IPS-20b (cell line): ENCODE data around the gene KCTD20.

Experiments
- H3K27ac ChIP-seq: one replicate; pipeline ENCODE4 v1.5.1; 2013; ENCODE audit warnings: low read length
- H3K27me3 ChIP-seq: 2 replicates; pipeline ENCODE4 v1.6.1; 2013; ENCODE audit warnings: mild to moderate bottlenecking, low read length, inconsistent platforms; ENCODE audit not compliant: insufficient read depth
- H3K36me3 ChIP-seq: 2 replicates; pipeline ENCODE4 v1.6.1; 2013; ENCODE audit warnings: low read depth, mild to moderate bottlenecking, inconsistent platforms, low read length, moderate library complexity; ENCODE audit not compliant: insufficient read depth
- H3K4me1 ChIP-seq: 2 replicates; pipeline ENCODE4 v1.6.1; 2013; ENCODE audit warnings: mild to moderate bottlenecking, control low read depth, inconsistent platforms, low read length, moderate library complexity; ENCODE audit not compliant: insufficient read depth
- H3K4me3 ChIP-seq: 2 replicates; pipeline ENCODE4 v1.5.1; 2013; ENCODE audit warnings: mild to moderate bottlenecking, low read length, inconsistent platforms
- H3K9ac ChIP-seq: 2 replicates; pipeline ENCODE4 v1.6.1; 2013; ENCODE audit warnings: low read depth, mild to moderate bottlenecking, inconsistent platforms, low read length, moderate library complexity
- H3K9me3 ChIP-seq: 2 replicates; pipeline ENCODE4 v1.6.1; 2013; ENCODE audit warnings: mild to moderate bottlenecking, low read depth, low read length, inconsistent platforms; ENCODE audit not compliant: insufficient read depth

KCTD20 gene

GRCh38 chr6:36516988-36517387, 74.2 kb downstream of the KCTD20 start:
- no peaks in the 10 kb centered on the region for H3K9me3 ChIP-seq
- peaks cover 81% of the 10 kb centered on the region for H3K36me3 ChIP-seq
- no peak overlapping the region for H3K9ac ChIP-seq
- no peak overlapping the region for H3K27ac ChIP-seq
- no peak overlapping the region for H3K4me3 ChIP-seq
- no peaks in the 10 kb centered on the region; the same call in 1 of the 2 replicates for H3K4me1 ChIP-seq
- no peaks in the 10 kb centered on the region for H3K27me3 ChIP-seq

GRCh38 chr6:36517408-36517807, 74.6 kb downstream of the KCTD20 start:
- Histone ChIP-seq H3K4me3 (no peak overlapping the region), H3K9ac (no peak overlapping the region), H3K27ac (no peak overlapping the region)

GRCh38 chr6:36519352-36519751, 76.6 kb downstream of the KCTD20 start:
- no peaks in the 10 kb centered on the region; the same call in 1 of the 2 replicates for H3K4me1 ChIP-seq
- no peak overlapping the region for H3K27ac ChIP-seq
- H3K9ac ChIP-seq = no peak overlapping the region
- no peaks in the 10 kb centered on the region for H3K9me3 ChIP-seq
- no peak overlapping the region for H3K4me3 ChIP-seq
- H3K27me3 ChIP-seq = no peaks in the 10 kb centered on the region
- H3K36me3 ChIP-seq = peaks cover 91% of the 10 kb centered on the region

More at GRCh38 chr6:36517408-36517807, 74.6 kb downstream of the KCTD20 start:
- peaks cover 81% of the 10 kb centered on the region for H3K36me3 ChIP-seq
- no peaks in the 10 kb centered on the region; the same call in 1 of the 2 replicates for H3K4me1 ChIP-seq
- no peaks in the 10 kb centered on the region for H3K27me3 ChIP-seq
- no peaks in the 10 kb centered on the region for H3K9me3 ChIP-seq

GRCh38 chr6:36523451-36523850, 80.7 kb downstream of the KCTD20 start:
- no peak overlapping the region for H3K9ac ChIP-seq

GRCh38 chr6:36523936-36524499, 81.2 kb downstream of the KCTD20 start:
- Histone ChIP-seq H3K27ac (no peak overlapping the region), H3K36me3 (peaks cover 66% of the 10 kb centered on the region)

More at GRCh38 chr6:36523451-36523850, 80.7 kb downstream of the KCTD20 start:
- no peak overlapping the region for H3K27ac ChIP-seq
- H3K27me3 ChIP-seq = no peaks in the 10 kb centered on the region
- H3K4me3 ChIP-seq = no peak overlapping the region
- H3K9me3 ChIP-seq = no peaks in the 10 kb centered on the region
- peaks cover 72% of the 10 kb centered on the region for H3K36me3 ChIP-seq
- H3K4me1 ChIP-seq = no peaks in the 10 kb centered on the region; the same call in 1 of the 2 replicates

GRCh38 chr6:36524871-36525270, 82.1 kb downstream of the KCTD20 start:
- H3K36me3 ChIP-seq = peaks cover 58% of the 10 kb centered on the region
- H3K27ac ChIP-seq = no peak overlapping the region
- H3K4me3 ChIP-seq = no peak overlapping the region
- H3K9ac ChIP-seq = no peak overlapping the region
- no peaks in the 10 kb centered on the region for H3K27me3 ChIP-seq
- no peaks in the 10 kb centered on the region; the same call in 1 of the 2 replicates for H3K4me1 ChIP-seq
- H3K9me3 ChIP-seq = no peaks in the 10 kb centered on the region

More at GRCh38 chr6:36523936-36524499, 81.2 kb downstream of the KCTD20 start:
- no peak overlapping the region for H3K9ac ChIP-seq
- H3K4me3 ChIP-seq = no peak overlapping the region
- no peaks in the 10 kb centered on the region; the same call in 1 of the 2 replicates for H3K4me1 ChIP-seq
- H3K9me3 ChIP-seq = no peaks in the 10 kb centered on the region
- no peaks in the 10 kb centered on the region for H3K27me3 ChIP-seq

- H3K27me3 ChIP-seq = no peaks in the 10 kb centered on the region
- H3K36me3 ChIP-seq = peaks cover 53% of the 10 kb centered on the region
- H3K4me3 ChIP-seq = no peak overlapping the region
- H3K9me3 ChIP-seq = no peaks in the 10 kb centered on the region
- no peak overlapping the region for H3K27ac ChIP-seq
- H3K9ac ChIP-seq = no peak overlapping the region
- H3K4me1 ChIP-seq = no peaks in the 10 kb centered on the region
Measured at GRCh38 chr6:36525346-36525745, 82.5 kb downstream of the KCTD20 start.

- H3K9me3 ChIP-seq = no peaks in the 10 kb centered on the region
- H3K4me1 ChIP-seq = no peaks in the 10 kb centered on the region
- H3K9ac ChIP-seq = no peak overlapping the region
- no peak overlapping the region for H3K27ac ChIP-seq
- H3K4me3 ChIP-seq = no peak overlapping the region
- peaks cover 52% of the 10 kb centered on the region for H3K36me3 ChIP-seq
- no peaks in the 10 kb centered on the region for H3K27me3 ChIP-seq
Measured at GRCh38 chr6:36526066-36526465, 83.3 kb downstream of the KCTD20 start.

- H3K36me3 ChIP-seq = peaks cover 38% of the 10 kb centered on the region
- no peak overlapping the region for H3K9ac ChIP-seq
- H3K4me1 ChIP-seq = no peaks in the 10 kb centered on the region
- H3K9me3 ChIP-seq = no peaks in the 10 kb centered on the region
- H3K4me3 ChIP-seq = no peak overlapping the region
- no peak overlapping the region for H3K27ac ChIP-seq
- H3K27me3 ChIP-seq = no peaks in the 10 kb centered on the region
Measured at GRCh38 chr6:36533321-36533720, 90.5 kb downstream of the KCTD20 start.

GRCh38 chr6:36536873-36537547, 94.2 kb downstream of the KCTD20 start:
- peaks cover 52% of the 10 kb centered on the region for H3K36me3 ChIP-seq
- no peak overlapping the region for H3K9ac ChIP-seq
- H3K4me3 ChIP-seq = no peak overlapping the region
- no peaks in the 10 kb centered on the region for H3K9me3 ChIP-seq
- H3K27me3 ChIP-seq = no peaks in the 10 kb centered on the region
- no peak overlapping the region for H3K27ac ChIP-seq
- no peaks in the 10 kb centered on the region for H3K4me1 ChIP-seq

- Histone ChIP-seq H3K36me3 (peaks cover 46% of the 10 kb centered on the region), H3K27me3 (no peaks in the 10 kb centered on the region), H3K27ac (no peak overlapping the region), H3K9me3 (no peaks in the 10 kb centered on the region), H3K9ac (no peak overlapping the region), H3K4me1 (no peaks in the 10 kb centered on the region), H3K4me3 (no peak overlapping the region)
Measured at GRCh38 chr6:36539814-36540568, 97.2 kb downstream of the KCTD20 start.
